Stimulated activated CD8-positive, alpha-beta memory T cell treated with anti-CD3 and anti-CD28 coated beads, Interleukin-4, amount 100 ng/mL, for 48 hours (primary cell): ENCODE results near the gene NUPR1.
"Not testable (repeated sequence)": the region's sequence is repeated elsewhere in the genome, so short reads cannot be mapped to it uniquely, and the experiment has no call there.

ENCODE experiments used
- DNase-seq: peaks from one replicate; pipeline ENCODE4 v3.0.0-alpha.2; 2020

NUPR1 gene

GRCh38 chr16:28526201-28527099 is 12.3 kb downstream of the NUPR1 start:
- DNase-seq = no peak

GRCh38 chr16:28524681-28525171 is 14.0 kb downstream of the NUPR1 start:
- no peak for DNase-seq

GRCh38 chr16:28522792-28523191 is 16.0 kb downstream of the NUPR1 start:
- no peak for DNase-seq

- no peak for DNase-seq
These were observed 17.3 kb downstream of the NUPR1 start for GRCh38 chr16:28521436-28521835.

- DNase-seq = no peak
These were observed 18.1 kb downstream of the NUPR1 start for GRCh38 chr16:28520672-28521071.

- DNase-seq = no peak
These were observed 24.5 kb downstream of the NUPR1 start for GRCh38 chr16:28514246-28514645.

GRCh38 chr16:28513484-28514181 is 25.1 kb downstream of the NUPR1 start:
- no peak for DNase-seq

- DNase-seq = no peak
These were observed 26.7 kb downstream of the NUPR1 start for GRCh38 chr16:28511801-28512789.

GRCh38 chr16:28511031-28511430 is 27.7 kb downstream of the NUPR1 start:
- DNase-seq = no peak

GRCh38 chr16:28505489-28506137 is 33.2 kb downstream of the NUPR1 start:
- no peak for DNase-seq

GRCh38 chr16:28504707-28505404 is 33.9 kb downstream of the NUPR1 start:
- no peak for DNase-seq

GRCh38 chr16:28503470-28504259 is 35.1 kb downstream of the NUPR1 start:
- no peak for DNase-seq

GRCh38 chr16:28502290-28502689 is 36.5 kb downstream of the NUPR1 start:
- no peak for DNase-seq

- DNase-seq = no peak
These were observed 37.2 kb downstream of the NUPR1 start for GRCh38 chr16:28501258-28502232.

- DNase-seq = not testable (repeated sequence)
These were observed 38.1 kb downstream of the NUPR1 start for GRCh38 chr16:28500476-28501180.

GRCh38 chr16:28499854-28500253 is 38.9 kb downstream of the NUPR1 start:
- no peak for DNase-seq

GRCh38 chr16:28498666-28499381 is 40.0 kb downstream of the NUPR1 start:
- no peak for DNase-seq
